Spleen (tissue), 7 donors: ENCODE results near the gene KPNA1.

Experiments used
- CTCF ChIP-seq, 11 experiments: fragments of 200-600 bp in 7 of 11; fragments of 450-650 bp in 4 of 11; sonication (generic) in 4 of 11; IDR thresholded peaks in 8 of 11; conservative IDR thresholded peaks in 3 of 11; 1 replicate in 7 of 11; 2 replicates in 4 of 11; pipeline versions ENCODE4 v1.4.0 to v1.8.0; 2016 to 2021; ENCODE audit warnings: antibody characterized with exemption in 11 of 11, inconsistent platforms in 4 of 11, mild to moderate bottlenecking in 1 of 11
- POLR2A ChIP-seq, 3 donors: fragments of 450-650 bp; IDR thresholded peaks; one replicate each; pipeline ENCODE4 v1.5.1; 2017; ENCODE audit warnings: antibody characterized with exemption in 3 of 3, mild to moderate bottlenecking in 1 of 3
- donor health status: DM: no; HTN: no; CAD: no; lungs with moderate emphysema.
- donor health status: DM: no; HTN: no; CAD: no.
- donor health status: DM: no; HTN: no; CAD: no.

GRCh38 chr3:122395582-122395981, 119.2 kb downstream of the KPNA1 start:
- TF ChIP-seq CTCF (IDR thresholded peaks at IDR 0.05 in 8 of 11, conservative IDR thresholded peaks at IDR 0.05 in 3 of 11) (no peak), POLR2A (IDR thresholded peaks at IDR 0.05) (no peak)
